Activated T-cell treated with anti-CD3 and anti-CD28 coated beads for 4 hours (primary cell): ENCODE data around the gene ZBTB21.
A peak's percentile ranks its signal among the peaks of the same experiment; 100 is the strongest.
"Not testable (repeated sequence)": the region's sequence is repeated elsewhere in the genome, so short reads cannot be mapped to it uniquely, and the experiment has no call there.

Experiments
- DNase-seq: peaks from one replicate; pipeline ENCODE4 v3.0.0-alpha.2; 2020

The ZBTB21 gene

GRCh38 chr21:42016364-42016985 lies 6.3 kb upstream of the ZBTB21 start:
- DNase-seq, result no peak

GRCh38 chr21:42013931-42014330 lies 3.8 kb upstream of the ZBTB21 start:
- no peak for DNase-seq

- DNase-seq, result no peak
These were observed 3.2 kb upstream of the ZBTB21 start for GRCh38 chr21:42013376-42013775.

DNA sequence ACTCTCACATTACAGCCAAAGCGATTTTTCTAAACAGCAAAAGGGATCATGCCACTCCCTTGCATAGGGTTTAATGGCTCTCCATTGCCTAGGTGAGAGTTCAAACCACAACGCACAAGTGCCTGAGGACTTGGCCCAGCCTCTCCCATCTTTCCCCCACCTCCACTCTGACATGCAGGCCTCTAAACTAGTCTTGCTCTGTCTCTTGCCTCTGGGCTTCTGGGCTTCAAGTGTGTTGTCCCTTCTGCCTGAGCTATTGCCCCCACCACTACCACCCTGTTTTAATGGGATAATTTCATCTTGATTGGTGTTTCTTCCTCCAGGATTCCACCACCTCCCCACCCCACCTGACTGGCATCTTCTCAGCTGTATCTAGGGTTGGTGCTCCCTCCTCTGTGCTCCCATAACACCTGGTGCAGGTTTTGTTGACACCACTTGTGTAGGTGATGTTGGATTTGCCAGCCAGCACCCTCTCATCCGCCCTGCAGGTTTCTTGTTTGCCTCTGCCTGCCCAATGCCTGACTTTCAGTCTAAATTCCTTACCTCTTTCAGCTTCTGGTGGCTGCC lies 2.7 kb upstream of the ZBTB21 start:
- no peak for DNase-seq

DNA sequence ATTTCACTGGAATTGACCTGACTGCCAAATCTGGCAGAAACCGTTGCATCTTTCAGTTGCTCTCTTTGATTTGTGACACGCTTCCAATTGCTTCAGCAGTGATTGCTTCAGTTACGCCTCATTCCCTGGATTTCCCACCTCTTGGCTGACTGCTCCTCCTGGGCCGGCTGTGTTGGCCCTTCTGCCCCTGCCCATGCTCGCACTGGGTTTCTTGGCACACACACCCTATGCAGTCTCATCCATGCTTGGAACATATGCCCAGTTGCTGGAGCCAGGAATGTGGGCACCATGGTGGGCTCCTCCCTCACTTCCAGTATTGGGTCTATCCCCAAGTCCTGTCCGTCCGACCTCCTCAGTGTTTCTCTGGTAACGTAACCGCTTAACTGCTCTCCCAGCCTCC lies 2.2 kb upstream of the ZBTB21 start:
- no peak for DNase-seq

- peak; percentile 20 for DNase-seq
These were observed 641 bp upstream of the ZBTB21 start for GRCh38 chr21:42010507-42011495.

DNA sequence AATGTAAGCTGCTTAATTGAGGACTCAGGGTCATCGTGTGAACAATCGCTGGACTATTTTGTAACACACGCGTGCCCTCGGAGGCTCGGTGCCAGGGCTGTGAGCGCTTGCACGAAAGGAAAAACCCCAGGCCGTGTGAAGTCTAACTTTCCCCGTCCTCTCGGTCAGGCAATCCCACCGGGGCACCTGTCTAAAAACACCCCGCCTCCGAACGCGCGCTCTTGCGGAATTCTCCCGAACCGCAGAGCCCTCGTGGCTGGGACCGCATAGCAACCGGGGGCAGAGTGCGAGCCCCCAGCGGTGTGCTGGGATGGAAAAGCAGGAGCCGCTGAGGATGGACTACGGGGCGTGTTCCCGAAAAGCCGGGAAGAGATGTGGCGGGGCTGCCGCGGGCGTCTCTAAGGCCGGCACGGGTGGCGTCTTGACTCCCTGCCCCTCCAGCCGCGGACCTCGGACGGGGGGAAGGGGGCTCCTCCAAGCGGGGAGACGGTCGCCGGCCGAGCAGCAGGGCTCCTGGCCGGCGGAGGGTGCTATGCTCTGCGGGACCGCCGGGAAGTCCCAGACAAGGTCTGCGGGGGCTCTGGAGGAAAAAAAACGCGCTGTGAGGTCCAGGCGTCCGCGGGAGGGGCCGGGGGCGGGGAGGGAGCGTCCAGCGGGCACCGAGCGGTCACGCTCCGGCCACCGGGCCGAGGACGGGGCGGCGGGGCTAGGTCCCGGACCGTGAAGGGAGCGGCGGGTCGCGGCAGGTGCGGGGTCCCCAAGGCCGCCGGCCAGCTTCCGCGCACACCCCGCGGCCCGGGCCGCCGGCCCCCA lies 936 bp downstream of the ZBTB21 start:
- peak; percentile 37 for DNase-seq

GRCh38 chr21:42007356-42007940 lies 2.7 kb downstream of the ZBTB21 start:
- no peak for DNase-seq

DNA sequence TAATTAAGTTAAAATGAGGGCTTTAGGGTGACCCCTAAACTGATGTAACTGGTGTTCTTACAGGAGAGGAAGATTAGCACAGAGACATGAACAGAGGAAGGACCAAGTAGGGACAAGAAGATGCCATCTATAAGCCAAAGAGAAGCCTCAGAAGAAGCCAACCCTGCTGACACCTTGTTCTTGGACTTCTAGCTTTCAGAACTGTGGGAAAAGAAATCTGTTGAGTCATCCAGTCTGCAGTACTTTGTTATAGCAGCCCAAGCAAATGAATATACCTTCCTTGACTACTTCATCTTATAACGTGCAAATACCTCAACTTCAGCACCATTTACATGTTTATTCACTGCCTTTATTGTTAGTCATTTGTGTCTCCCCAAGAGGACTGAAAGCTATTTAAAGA lies 3.4 kb downstream of the ZBTB21 start:
- no peak for DNase-seq

GRCh38 chr21:42004406-42005199 lies 5.6 kb downstream of the ZBTB21 start:
- no peak for DNase-seq

GRCh38 chr21:42003051-42003461 lies 7.1 kb downstream of the ZBTB21 start:
- DNase-seq, result peak; percentile 23

GRCh38 chr21:42002421-42002958 lies 7.7 kb downstream of the ZBTB21 start:
- peak; percentile 53 for DNase-seq

- DNase-seq, result no peak
These were observed 8.4 kb downstream of the ZBTB21 start for GRCh38 chr21:42001781-42002180.

GRCh38 chr21:42000908-42001307 lies 9.3 kb downstream of the ZBTB21 start:
- DNase-seq, result no peak

DNA sequence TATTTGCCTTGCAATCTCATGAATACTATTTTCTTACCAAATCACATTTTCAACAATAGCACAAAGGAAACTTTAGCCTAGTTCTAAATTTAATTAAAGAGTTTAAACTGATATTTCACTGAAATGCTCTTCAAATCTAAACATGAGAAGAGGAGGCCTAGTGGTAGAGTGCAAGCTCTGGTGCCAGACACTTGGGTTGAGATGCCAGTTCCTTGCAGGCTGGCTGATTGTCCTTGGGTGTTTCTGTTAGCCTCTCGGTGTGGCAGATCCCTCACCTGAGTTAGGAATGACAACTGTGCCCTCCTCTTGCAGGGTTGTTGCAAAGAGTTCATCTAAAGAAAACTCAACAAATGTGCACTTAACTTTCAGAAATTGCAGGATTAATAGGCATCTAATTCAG lies 12.5 kb downstream of the ZBTB21 start:
- no peak for DNase-seq

GRCh38 chr21:41995577-41995976 lies 14.6 kb downstream of the ZBTB21 start:
- DNase-seq, result no peak

DNA sequence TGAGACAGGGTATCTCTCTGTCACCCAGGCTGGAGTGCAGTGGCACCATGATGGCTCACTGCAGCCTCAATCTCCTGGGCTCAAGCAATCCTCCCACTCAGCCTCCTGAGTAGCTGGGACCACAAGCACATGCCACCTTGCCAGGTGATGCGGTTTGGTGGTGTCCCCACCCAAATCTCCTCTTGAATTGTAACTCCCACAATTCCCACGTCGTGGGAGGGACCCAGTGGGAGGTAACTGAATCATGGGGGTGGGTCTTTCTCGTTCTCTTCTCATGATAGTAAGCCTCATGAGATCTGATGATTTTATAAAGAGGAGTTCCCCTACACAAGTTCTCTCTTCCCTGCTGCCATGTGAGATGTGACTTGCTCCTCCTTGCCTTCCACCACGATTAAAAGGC lies 15.5 kb downstream of the ZBTB21 start:
- DNase-seq, result not testable (repeated sequence)

DNA sequence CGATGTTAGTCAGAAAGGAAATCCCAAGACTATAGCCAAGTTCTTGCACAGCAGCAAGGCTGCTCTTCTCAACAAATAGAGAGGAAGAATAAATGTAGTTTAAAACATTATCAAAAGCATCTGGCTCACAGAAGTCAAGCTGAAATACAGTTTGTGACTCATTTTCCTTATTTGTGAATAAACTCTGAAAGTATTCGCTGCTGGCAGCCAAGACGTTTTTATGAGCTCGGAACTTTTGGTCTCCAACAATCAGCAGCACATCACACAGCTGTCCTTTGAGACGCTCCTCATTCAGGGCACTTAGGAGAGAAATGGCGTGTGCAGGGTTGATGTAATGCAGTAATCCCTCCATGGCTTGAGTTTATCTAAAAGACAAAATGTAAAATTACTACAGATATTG lies 16.4 kb downstream of the ZBTB21 start:
- DNase-seq, result no peak

GRCh38 chr21:41992576-41992975 lies 17.6 kb downstream of the ZBTB21 start:
- DNase-seq, result no peak

DNA sequence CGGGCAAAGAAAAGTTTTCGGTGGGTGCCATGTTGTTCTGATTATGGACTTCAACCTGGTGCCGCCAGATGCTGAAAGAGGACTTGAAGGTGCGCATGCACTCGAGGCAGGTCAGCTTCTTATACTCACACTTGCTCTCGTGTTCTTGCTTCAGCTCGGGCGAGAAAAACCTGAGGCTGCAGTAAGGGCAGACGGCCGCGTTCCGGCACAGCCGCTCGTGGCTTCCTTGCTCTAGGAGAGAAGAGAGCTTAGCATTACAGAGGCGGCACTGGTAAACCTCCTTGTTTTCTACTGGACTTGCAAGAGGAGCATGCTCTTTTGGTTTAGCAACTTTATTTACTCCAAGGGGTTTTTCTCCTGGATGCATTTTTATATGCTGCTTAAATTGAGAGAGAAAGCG lies 18.5 kb downstream of the ZBTB21 start:
- no peak for DNase-seq

- DNase-seq, result no peak
These were observed 20.5 kb downstream of the ZBTB21 start for GRCh38 chr21:41989698-41990097.
